NAMALWA (cell line): Measurements from ENCODE around the gene PNLDC1.
A peak's percentile ranks its signal among the peaks of the same experiment; 100 is the strongest.
"Not testable (repeated sequence)": the region's sequence is repeated elsewhere in the genome, so short reads cannot be mapped to it uniquely, and the experiment has no call there.

Experiments
- DNase-seq: peaks from one replicate; pipeline ENCODE4 v3.0.0-alpha.2; 2015; ENCODE audit warnings: low spot score

Gene PNLDC1

DNA sequence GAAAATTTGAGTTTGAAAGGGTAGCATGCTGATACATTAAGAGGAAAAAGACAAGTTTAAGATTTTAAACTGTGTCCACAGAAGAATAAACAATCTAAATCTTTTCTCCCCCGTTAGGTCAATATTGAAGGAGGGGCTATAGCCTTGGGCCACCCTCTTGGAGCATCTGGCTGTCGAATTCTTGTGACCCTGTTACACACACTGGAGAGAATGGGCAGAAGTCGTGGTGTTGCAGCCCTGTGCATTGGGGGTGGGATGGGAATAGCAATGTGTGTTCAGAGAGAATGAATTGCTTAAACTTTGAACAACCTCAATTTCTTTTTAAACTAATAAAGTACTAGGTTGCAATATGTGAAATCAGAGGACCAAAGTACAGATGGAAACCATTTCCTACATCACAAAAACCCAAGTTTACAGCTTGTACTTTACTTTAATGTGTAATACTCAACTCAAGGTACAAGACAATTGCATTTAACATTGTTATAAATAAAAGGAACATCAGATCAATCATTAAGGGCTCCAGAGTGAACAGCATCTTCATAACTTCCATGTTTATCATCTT lies 21.5 kb upstream of the PNLDC1 start:
- no peak for DNase-seq

DNA sequence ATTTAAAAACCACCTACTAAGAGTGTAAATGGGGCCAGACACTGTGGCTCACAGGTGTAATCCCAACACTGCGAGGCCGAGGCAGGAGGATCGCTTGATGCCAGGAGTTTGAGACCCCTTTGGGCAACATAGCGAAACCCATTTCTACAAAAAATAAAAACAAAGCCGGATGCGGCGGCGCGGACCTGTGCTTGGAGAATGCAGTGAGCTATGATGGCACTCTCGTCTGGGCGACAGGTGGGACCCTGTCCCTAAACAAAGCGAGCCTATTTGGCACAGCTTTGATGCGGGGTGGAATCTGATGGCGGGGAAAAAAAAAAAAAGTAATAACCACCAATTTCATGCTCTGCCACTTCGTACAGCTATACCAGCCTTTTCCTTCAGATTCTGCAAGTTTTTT lies 11.8 kb upstream of the PNLDC1 start:
- no peak for DNase-seq

DNA sequence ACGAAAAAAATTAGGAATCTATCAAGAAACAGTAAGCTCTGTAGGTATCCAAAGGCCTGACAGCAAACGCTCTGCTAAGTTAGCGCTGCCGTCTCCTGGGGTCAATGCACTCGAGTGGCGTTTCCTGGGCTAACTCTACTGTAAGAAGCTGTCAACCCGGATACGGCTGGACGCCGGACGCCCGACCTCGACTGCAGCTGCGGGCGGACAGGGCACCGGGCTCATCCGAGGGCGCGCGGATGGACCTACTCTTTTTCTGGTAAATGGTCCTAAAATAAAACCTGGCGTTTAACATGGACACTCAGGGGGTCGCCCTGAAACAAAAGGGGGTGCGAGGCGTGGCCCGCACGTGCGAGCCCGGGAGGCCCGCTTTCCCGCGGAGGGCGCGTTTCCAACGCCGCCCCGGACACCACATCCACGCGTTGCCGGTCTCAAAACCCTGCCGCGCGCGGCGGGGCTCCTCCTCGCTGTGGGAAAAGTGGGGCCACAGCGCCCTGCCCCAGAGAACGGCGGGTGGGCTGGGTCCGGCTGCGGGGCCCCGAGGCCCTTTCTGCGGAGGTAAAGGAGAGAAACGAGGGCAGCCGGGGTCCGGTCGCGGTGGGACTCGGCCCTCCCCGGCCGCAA lies 11.2 kb upstream of the PNLDC1 start:
- DNase-seq: peak; percentile 45

DNA sequence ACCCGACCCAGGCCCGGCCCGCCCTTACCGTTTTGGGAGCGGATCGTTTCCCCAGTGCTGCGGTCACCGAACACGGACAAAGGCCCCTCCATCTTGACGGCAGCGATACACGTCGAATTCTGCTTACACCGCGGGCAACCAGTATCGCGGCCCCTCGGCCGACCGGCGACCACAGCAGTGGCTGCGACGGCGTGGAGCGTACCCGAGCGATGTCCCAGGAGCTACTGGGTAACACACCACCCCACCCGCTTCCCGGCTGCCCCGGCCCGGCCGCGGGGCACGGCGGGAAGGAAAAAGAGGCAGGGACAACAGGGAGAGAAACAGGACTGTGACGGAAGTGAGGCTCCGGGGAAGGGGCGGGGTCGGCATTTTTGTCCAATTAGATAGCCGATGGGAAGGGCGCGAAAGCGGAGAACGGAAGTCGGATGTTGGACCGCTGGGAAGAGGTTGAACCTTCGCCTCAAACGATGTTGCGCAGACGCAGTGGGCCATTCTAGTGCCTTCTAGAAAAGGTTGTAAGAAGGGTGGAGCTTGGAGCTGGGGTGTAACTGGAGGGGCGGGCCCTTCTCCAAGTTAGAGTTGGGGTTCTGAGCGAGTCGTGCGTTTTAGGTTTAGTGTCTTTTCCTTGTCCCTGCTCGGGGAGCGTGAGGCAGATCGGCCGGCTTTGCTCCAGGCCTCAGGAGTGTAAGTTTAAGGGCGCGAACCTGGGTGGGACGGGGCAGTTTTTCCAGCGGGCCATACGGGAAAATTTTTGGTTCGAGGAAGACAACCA lies 10.5 kb upstream of the PNLDC1 start, which contains the start of gene TCP1:
TCP1 (minus strand) TSS at position 226 of the 772 bp plus-strand sequence; CDS start at position 92, 134 bp downstream.
- peak; percentile 99 for DNase-seq

DNA sequence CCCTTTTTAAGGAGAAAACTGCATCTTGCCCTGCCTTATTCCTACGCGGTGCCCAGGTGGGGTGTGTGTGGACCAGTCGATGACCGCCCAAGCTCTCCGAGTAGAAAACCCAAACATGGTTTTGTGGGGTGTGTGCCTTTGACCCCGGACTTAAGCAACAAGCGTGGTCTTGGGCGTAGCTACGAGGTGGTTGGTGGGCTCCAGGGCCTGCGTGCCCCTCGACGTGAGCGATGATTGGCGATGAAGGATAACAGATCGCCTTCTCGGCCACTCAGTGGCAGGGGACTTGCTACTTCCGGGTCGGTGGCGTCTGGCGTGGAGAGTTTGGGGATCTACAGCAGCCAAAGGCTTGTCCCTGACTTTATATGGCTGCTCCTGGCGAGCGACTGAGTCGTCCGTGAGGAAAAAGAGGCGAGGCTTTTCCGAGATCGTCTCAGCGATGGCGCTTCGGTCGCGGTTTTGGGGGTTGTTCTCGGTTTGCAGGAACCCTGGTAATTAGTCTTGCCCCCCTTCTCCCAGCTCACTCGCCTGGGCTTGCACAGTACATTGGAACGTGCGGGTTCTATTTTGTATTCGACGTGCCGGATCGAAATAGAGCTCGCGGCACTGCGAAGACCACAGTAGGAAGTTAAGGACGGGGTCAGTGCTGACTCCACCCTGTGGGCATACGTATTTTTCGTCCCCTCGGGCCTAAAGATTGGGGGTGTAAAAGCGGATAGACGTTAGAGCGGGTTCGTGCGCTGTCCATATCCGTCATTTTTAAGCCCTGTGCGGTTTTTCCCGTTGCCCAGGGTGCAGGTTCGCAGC lies 9.7 kb upstream of the PNLDC1 start, which contains the start of gene MRPL18:
MRPL18 (plus strand) TSS at position 319 of the 807 bp plus-strand sequence; CDS start at position 440, 121 bp downstream.
- peak; percentile 98 for DNase-seq

DNA sequence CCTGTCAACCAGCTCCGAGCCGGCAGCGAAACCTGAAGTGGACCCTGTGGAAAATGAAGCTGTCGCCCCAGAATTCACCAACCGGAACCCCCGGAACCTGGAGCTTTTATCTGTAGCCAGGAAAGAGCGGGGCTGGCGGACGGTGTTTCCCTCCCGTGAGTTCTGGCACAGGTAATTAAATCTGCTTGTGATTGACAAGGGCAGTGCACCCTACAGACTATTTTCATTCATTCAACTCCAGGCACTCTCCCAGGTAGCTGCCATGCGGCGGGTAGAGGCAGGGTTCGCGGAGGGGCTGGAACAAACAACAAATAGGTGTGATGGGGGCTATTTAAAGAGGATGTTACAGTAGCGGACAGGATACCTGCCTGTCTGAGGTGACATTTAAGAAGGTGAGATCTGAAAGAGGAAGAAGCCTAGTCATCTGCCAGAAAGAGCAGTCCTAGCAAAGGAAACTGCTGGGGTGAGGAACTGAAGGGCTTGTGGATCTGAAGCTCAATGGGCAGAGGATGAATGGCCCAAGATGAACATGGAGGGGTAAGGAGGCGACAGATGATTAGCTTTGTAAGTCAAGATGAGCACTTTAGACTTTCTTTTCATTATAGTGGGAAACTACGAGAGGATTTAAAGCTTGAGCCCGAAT lies 9.0 kb upstream of the PNLDC1 start:
- peak; percentile 42 for DNase-seq

DNA sequence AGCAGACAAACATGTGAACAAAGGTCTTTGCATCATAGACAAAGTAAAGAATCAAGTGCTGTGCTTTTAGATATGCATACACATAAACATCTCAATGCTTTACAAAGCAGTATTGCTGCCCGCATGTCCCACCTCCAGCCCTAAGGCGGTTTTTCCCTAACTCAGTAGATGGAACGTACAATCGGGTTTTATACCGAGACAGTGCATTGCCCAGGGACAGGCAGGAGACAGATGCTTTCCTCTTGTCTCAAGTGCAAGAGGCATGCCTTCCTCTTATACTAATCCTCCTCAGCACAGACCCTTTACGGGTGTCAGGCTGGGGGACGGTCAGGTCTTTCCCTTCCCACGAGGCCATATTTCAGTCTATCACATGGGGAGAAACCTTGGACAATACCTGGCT lies 5.1 kb upstream of the PNLDC1 start:
- not testable (repeated sequence) for DNase-seq

DNA sequence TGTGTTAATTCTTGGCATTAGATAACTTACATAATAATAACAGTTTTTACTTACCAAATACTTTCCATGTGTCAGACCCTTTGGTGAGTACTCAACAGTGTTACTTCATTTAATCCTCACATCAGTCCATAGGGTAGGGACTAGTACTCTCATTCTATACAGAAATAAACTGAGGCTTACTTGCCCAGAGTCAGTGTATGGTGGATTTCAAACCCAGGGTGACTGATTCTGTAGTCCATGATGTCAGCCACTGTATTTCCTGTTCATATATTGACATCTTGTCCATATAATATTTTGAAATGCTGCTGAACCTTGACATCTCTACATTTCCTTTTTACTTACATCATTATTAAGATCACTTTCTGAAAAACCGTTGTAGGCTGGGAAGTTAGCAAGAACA lies 2.5 kb upstream of the PNLDC1 start:
- DNase-seq: no peak

DNA sequence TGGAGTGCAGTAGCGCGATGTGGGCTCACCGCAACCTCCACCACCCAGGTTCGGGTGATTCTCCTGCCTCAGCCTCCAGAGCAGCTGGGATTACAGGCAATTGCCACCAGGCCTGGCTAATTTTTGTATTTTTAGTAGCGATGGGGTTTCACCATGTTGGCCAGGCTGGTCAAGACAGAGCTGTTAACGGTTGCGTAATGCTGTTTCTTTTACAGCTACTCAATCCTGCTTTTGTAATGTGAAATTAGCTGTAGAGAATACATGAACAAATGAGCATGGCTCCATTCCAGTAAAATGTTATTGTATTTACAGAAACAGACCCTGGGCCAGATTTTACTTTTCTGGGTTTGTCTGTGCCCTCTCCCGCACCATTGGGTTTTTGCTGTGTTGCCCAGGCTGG lies 1.9 kb downstream of the PNLDC1 start:
- no peak for DNase-seq

DNA sequence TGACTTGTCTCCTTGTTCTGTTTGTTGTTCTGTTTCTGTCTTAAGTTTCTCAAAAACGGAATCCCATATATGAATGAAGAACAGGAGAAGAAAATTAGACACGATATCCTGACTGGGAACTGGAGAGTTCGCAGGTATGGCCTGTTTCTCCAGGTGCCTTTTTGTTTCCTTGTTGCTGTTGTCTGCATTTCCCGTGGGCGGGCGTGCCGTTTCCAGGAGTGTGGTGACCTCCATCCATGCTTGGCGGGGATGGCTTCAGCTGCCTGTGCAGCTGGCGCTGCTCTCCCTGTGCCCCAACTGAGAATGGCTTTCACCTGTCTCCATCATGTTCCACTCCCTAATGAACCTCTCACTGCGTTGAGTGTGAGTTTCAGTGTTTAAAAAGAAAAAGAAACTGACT lies 4.4 kb downstream of the PNLDC1 start:
- DNase-seq: no peak

DNA sequence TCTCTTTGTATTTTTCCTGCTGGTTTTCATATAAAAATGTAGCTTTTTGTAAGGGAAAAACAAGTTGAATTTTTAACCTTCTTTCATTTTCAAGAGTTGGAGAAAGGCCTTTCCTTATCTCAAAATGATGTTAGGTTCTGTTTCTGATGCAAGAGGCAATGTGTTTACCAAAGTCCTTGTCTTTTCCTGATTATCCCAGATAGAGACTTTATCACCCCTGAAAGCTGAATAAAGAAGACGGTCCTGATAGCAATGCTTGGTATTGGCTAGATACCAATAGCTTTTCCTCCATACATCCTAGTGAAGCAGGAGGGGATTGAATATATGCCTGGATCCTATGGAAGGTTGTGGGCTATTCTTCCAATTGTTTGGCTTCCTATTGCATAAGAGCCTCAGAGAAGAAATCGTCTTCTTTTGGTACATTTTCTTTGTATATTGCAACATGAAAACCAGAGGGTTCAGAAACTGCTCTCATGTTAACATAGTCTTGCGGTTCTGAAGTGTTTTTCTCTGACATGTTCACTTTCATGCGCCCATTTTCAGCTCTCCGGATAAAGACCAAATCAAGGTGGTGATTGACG lies 5.5 kb downstream of the PNLDC1 start:
- DNase-seq: no peak

DNA sequence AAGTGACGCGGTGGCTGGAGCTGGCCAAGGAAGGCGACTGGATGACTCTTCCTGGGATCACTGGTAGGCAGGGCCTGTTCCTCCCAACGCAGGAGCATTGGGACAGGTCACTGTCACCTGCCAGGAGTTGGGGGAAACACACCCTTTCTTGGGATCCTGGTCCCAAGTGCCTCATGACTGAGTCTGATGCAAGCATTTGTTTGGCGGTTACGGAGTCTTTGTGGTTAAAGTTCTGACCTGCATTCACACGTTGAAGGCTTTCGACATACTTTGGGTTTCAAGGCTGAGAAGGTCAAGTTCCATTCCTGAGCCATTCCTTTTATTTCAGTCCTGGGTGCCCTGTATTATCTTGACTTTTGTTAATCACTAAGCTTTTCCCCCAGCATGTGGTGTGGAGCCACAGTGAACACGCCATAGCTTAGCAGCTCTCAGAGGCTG lies 6.0 kb downstream of the PNLDC1 start:
- no peak for DNase-seq

DNA sequence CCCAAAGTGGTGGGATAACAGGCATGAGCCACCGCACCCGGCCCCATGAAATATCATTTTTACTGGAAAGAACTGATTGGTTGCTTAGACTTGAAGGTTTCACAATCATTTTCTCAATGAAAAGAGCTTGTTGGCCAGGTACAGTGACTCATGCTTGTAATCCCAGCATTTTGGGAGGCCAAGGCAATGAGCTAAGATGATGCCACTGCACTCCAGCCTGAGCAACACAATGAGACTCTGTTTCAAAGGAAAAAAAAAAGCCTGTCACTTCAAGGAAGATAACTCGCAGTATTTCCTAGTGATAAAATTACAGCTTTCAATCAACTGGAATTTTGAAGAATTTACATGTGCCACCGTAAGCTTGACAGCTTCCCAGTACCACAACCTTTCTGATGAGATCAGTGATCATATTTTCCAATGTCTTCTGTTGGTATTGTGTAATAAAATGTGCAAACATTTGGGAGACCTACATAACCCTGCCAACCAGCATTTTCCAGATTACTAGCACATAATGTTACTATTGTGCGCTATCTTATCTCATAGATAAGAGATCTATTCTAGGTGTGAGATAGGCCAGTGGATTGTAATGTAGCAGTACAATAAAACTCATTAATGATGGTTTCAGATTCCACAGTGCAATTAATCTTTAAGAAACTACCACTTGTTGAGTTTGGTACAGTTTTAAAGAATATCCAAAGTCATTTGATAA lies 7.2 kb downstream of the PNLDC1 start:
- DNase-seq: no peak

DNA sequence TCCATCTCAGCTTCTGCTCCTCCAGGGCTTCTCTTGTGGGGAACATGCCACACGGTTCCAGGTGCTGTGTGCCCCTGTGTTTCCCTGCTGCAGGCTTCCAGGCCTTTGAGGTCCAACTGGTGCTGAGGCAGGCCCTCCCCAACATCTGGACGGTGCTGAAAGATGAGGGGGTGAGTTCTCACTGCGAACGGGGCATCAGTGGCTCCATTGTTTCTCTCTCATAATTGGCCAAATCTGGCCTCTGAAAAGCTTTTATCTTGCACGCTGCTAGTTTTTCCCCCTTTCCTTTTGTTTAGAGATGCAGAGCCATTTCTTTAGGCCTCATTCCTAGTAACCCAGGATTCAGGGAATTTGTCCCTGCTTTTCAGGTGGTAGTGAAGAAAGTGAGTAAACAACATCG lies 8.6 kb downstream of the PNLDC1 start:
- DNase-seq: no peak

DNA sequence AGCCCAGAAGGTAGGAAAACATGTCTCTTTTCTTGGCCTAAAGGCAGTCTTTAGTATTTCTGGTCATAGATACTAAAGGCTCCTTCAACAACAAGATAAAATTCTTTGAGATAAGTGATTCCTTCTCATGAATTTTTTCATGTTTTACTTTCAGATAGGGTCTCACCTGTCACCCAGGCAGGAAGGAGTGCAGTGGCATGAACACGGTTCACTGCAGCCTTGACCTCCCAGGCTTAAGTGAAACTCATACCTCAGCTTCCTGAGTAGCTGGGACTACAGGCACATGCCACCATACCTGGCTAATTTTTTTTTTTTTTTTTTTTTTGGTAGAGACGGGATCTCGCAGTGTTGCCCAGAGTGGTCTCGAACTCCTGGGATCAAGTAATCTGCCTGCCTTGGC lies 9.1 kb downstream of the PNLDC1 start:
- no peak for DNase-seq

DNA sequence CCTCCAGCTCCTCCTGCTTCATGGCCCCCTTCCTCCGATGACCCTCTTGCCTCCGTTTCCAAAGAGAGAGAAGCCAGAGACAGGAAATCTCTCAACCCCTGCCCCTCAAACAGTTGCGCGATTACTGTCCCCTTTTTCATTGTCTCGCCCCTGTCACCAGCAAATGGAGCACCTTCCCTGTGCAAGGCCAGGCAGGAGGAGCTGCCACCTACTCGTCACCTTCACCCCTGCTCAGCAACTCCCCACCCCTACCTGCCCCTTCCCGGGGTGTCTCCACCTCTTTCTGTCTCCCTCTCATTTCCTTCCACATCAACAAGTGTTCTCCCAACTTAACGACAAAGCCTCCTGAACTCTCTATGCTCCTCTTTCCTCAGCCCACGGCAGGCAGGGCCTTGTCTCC lies 13.7 kb downstream of the PNLDC1 start:
- DNase-seq: no peak

DNA sequence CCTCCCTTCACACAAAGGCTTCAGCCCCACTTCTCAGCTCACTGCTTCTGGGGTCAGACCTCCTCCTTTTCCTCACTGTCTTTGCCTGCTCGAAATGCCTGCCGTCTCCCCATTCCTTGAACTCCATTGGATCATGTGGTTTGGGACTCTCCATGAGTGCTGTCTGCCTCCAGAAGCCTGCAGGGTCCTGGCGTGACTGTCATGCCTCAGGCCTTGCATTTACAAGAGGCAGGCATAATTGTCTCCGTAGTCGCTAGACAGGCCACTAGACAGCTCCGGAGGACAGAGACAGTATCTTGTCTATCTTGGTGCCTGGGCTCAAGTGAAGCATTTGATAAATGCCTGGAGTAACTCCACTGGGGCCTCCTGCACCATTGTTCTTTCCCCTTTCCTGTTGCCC lies 15.3 kb downstream of the PNLDC1 start:
- no peak for DNase-seq

DNA sequence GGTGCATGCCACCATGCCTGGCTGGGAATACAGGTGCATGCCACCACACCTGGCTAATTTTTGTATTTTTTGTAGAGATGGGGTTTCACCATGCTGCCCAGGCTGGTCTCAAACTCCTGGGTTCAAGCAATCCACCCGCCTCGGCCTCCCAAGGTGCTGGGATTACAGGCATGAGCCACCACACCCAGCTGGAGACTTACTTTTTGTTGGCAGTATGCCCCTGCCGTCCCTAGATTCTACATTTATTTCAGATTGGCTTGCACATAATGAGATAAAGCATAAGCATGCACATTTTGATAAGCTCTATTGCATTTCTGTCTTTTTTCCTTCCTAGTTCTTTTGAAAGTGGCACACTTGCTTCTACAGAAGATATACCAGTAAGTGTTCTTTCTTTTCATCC lies 16.7 kb downstream of the PNLDC1 start:
- not testable (repeated sequence) for DNase-seq

DNA sequence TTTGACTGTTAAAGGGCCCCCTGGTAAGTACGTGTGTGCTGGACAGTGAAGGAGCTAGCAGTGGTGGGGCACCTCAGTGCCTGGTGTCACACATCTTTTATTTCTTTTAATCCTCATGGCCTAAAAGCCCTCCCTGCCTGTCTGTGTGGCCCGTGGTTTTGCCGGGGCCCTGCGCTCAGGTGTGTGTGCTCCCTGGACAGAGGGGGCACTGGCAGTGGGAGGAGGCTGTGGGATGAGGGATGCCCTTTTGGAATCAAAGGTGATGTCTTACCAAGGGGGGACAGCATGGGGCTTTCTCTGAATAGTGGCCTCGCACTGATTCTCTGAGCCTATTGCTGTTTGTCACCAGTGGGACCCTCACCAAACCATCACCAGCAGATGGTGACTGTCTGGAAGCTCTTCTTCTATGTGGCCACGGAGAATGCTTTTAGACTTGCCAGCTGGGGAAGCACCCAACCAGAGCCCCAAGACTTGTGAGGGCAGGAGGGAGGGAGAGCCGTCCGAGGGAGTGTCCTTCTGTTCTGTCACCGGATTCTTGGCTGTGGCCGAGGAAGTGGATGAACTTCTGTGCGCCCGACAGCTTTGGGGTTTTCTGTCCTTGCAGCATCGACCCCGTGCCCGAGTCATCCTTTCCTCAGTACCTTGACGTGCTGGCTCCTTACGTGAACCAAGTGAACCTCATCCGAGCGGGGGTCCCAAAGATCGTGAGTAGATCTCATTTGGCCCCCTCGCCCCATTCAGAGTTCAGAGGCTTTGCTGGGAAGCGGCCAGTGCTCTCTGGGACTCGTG lies 18.1 kb downstream of the PNLDC1 start:
- DNase-seq: no peak

DNA sequence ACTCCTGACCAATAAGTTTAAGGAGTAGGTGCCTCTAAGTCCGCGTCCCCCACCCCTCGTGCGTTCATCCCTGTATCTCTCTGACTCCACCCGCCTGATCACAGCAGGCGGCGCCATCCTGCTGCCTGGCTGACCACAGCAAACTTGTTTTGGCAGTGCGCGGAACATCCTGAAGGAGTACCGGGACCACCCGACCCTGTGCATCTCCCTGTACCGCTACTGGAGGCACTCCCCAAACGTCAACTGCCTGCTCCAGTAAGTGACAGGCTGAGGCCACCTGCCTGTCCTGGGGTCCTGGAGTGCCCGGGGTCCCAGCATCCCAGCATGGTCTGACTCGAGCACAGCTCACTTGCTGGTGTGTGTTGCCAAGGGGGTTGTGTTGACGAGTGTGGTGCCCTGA lies 19.0 kb downstream of the PNLDC1 start:
- DNase-seq: no peak
